OCI-LY1 (cell line): ENCODE results near the gene TBC1D22B.
"Not testable (repeated sequence)": the region's sequence is repeated elsewhere in the genome, so short reads cannot be mapped to it uniquely, and the experiment has no call there.

ENCODE experiments used
- H2AFZ ChIP-seq: fragments of 200-600 bp; sonication (generic), shearing (Covaris generic); 2 replicates; pipeline ENCODE4 v1.6.0; 2014; ENCODE audit warnings: antibody characterized with exemption, mild to moderate bottlenecking, low read length
- H3F3A ChIP-seq: fragments of 200-600 bp; sonication (generic), shearing (Covaris generic); 2 replicates; pipeline ENCODE4 v1.6.0; 2014; ENCODE audit warnings: mild to moderate bottlenecking, antibody characterized with exemption, low read length, moderate library complexity; ENCODE audit not compliant: insufficient read depth
- H3K27ac ChIP-seq: fragments of 200-600 bp; sonication (generic); 2 replicates; pipeline ENCODE4 v1.5.1; 2014; ENCODE audit warnings: low read length, mixed run types, mild to moderate bottlenecking, low read depth; ENCODE audit not compliant: poor library complexity, severe bottlenecking
- H3K27me3 ChIP-seq: fragments of 200-600 bp; sonication (generic); 2 replicates; pipeline ENCODE4 v1.6.0; 2014; ENCODE audit warnings: antibody characterized with exemption, mild to moderate bottlenecking, low read length, moderate library complexity; ENCODE audit not compliant: insufficient read depth
- H3K36me3 ChIP-seq: fragments of 200-600 bp; sonication (generic); 2 replicates; pipeline ENCODE4 v1.6.1; 2014; ENCODE audit warnings: mild to moderate bottlenecking, antibody characterized with exemption, low read length, moderate library complexity, mixed read lengths; ENCODE audit not compliant: insufficient read depth
- H3K4me1 ChIP-seq: fragments of 200-600 bp; sonication (generic); 2 replicates; pipeline ENCODE4 v1.5.1; 2014; ENCODE audit warnings: mild to moderate bottlenecking, low read length, moderate library complexity; ENCODE audit not compliant: insufficient read depth, severe bottlenecking
- H3K4me2 ChIP-seq: fragments of 200-600 bp; sonication (generic), shearing (Covaris generic); 2 replicates; pipeline ENCODE4 v1.6.1; 2014; ENCODE audit warnings: low read length
- H3K4me3 ChIP-seq: fragments of 200-600 bp; sonication (generic); 2 replicates; pipeline ENCODE4 v1.5.1; 2014; ENCODE audit warnings: low read length, low read depth, mild to moderate bottlenecking, mixed read lengths; ENCODE audit not compliant: poor library complexity, severe bottlenecking
- H3K79me2 ChIP-seq: fragments of 200-600 bp; shearing (Covaris generic); 2 replicates; pipeline ENCODE4 v1.6.1; 2016; ENCODE audit warnings: mixed run types, low read length, mixed read lengths; ENCODE audit not compliant: insufficient read depth
- H3K9ac ChIP-seq: fragments of 200-600 bp; sonication (generic), shearing (Covaris generic); 2 replicates; pipeline ENCODE4 v1.6.1; 2014; ENCODE audit warnings: mild to moderate bottlenecking, low read length, mixed read lengths
- H3K9me2 ChIP-seq: fragments of 200-600 bp; sonication (generic), shearing (Covaris generic); 2 replicates; pipeline ENCODE4 v1.6.1; 2014; ENCODE audit warnings: low read depth, mild to moderate bottlenecking, low read length, mixed read lengths
- H3K9me3 ChIP-seq: fragments of 200-600 bp; shearing (Covaris generic); 2 replicates; pipeline ENCODE4 v1.6.1; 2014; ENCODE audit warnings: low read length, mixed read lengths
- H4K20me1 ChIP-seq: fragments of 200-600 bp; sonication (generic), shearing (Covaris generic); 2 replicates; pipeline ENCODE4 v1.6.0; 2016; ENCODE audit warnings: mild to moderate bottlenecking, low read length; ENCODE audit not compliant: insufficient read depth
- CTCF ChIP-seq: fragments of 200-600 bp; sonication (generic), shearing (Covaris generic); IDR thresholded peaks from 2 replicates; pipeline ENCODE4 v1.5.1; 2017; ENCODE audit warnings: mild to moderate bottlenecking, antibody characterized with exemption, low read length, moderate library complexity, mixed read lengths
- EZH2 ChIP-seq: fragments of 200-600 bp; sonication (generic), shearing (Covaris generic); IDR thresholded peaks from 2 replicates; pipeline ENCODE4 v1.8.0; 2017; ENCODE audit warnings: borderline replicate concordance, mixed run types, mild to moderate bottlenecking, antibody characterized with exemption, low read length, moderate library complexity, mixed read lengths

TBC1D22B gene

GRCh38 chr6:37323580-37323979, 66.0 kb downstream of the TBC1D22B start:
- no peak for TF ChIP-seq CTCF
- TF ChIP-seq EZH2: no peak
- Histone ChIP-seq H4K20me1 (no peaks in the 10 kb centered on the region), H3F3A (no peaks in the 10 kb centered on the region), H2AFZ (no peak overlapping the region), H3K9ac (no peak overlapping the region), H3K27me3 (no peaks in the 10 kb centered on the region), H3K36me3 (peaks cover 5% of the 10 kb centered on the region; the same call in 1 of the 2 replicates), H3K4me3 (no peak overlapping the region), H3K4me1 (no peaks in the 10 kb centered on the region), H3K79me2 (no peaks in the 10 kb centered on the region), H3K9me2 (no peaks in the 10 kb centered on the region), H3K4me2 (no peak overlapping the region), H3K9me3 (no peaks in the 10 kb centered on the region), H3K27ac (no peak overlapping the region)

GRCh38 chr6:37324131-37325033, 66.8 kb downstream of the TBC1D22B start:
- Histone ChIP-seq H3K4me3 (no peak overlapping the region), H3K9me2 (no peaks in the 10 kb centered on the region), H3K79me2 (no peaks in the 10 kb centered on the region), H3K4me1 (no peaks in the 10 kb centered on the region), H3K4me2 (no peak overlapping the region), H2AFZ (no peak overlapping the region), H4K20me1 (no peaks in the 10 kb centered on the region), H3F3A (no peaks in the 10 kb centered on the region), H3K9me3 (no peaks in the 10 kb centered on the region), H3K27ac (no peak overlapping the region), H3K27me3 (no peaks in the 10 kb centered on the region), H3K9ac (no peak overlapping the region), H3K36me3 (no peaks in the 10 kb centered on the region)
- TF ChIP-seq CTCF (no peak), EZH2 (no peak)

GRCh38 chr6:37330345-37330744, 72.8 kb downstream of the TBC1D22B start:
- not testable (repeated sequence) for H3K4me2 ChIP-seq, H3K9me3 ChIP-seq, H3K27me3 ChIP-seq, H3K9me2 ChIP-seq, H3K27ac ChIP-seq, H3K9ac ChIP-seq, H3K4me3 ChIP-seq, H3K4me1 ChIP-seq, H2AFZ ChIP-seq, H4K20me1 ChIP-seq, H3K79me2 ChIP-seq, H3F3A ChIP-seq
- peaks cover 16% of the 10 kb centered on the region; the same call in 1 of the 2 replicates for H3K36me3 ChIP-seq

GRCh38 chr6:37331047-37331446, 73.5 kb downstream of the TBC1D22B start:
- no peak for TF ChIP-seq EZH2
- no peak for TF ChIP-seq CTCF
- Histone ChIP-seq H2AFZ (no peak overlapping the region), H3K9ac (no peak overlapping the region), H3K36me3 (peaks cover 16% of the 10 kb centered on the region; the same call in 1 of the 2 replicates), H4K20me1 (no peaks in the 10 kb centered on the region), H3K9me3 (no peaks in the 10 kb centered on the region), H3K4me3 (no peak overlapping the region), H3F3A (no peaks in the 10 kb centered on the region), H3K4me2 (no peak overlapping the region), H3K27me3 (no peaks in the 10 kb centered on the region), H3K27ac (no peak overlapping the region), H3K79me2 (no peaks in the 10 kb centered on the region), H3K4me1 (no peaks in the 10 kb centered on the region), H3K9me2 (no peaks in the 10 kb centered on the region)
